HG02973 (cell line): Measurements from ENCODE around the gene C12orf42.
"Not testable (repeated sequence)": the region's sequence is repeated elsewhere in the genome, so short reads cannot be mapped to it uniquely, and the experiment has no call there.

ENCODE experiments used
- ATAC-seq: cut with Tn5 transposase; IDR thresholded peaks from one replicate; pipeline ENCODE4 v1.9.1; 2021; ENCODE audit warnings: moderate library complexity; ENCODE audit not compliant: unreplicated experiment

C12orf42 gene

GRCh38 chr12:103498990-103499389 is 3.2 kb upstream of the C12orf42 start:
- ATAC-seq: no peak

- no peak for ATAC-seq
Measured at GRCh38 chr12:103494734-103495468, 867 bp downstream of the C12orf42 start.

DNA sequence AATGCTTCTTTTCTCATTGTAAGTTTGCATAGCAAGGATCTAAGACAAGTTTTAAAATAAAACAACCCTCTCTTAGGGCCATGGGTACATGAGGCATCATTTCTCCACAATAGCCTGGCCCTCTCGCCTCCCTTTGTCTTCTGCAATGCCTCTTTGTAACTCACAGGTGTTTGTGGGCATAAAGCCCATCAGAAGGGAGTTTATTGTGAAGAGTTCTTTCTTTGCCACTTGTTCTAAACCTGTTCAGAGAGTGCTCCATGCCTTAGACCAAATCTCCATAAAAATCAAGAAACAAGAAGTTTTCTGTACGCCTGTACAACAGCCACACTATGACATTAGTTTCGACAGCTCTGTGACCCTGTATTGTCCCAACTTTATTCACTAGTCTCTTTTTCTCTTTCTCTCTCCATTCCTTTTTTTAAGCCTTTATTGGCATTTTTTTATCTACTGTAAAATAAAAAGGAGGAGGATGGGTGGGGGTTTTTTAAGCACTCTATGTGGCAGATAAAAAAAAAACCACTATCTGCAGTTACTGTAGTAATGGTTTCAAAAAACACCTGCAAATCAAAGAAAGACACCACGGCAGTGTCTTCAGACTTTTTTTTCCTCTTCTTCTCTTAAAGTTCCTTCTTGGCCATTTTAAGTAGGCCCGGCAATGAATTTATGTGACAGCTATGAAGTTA is 1.6 kb downstream of the C12orf42 start:
- no peak for ATAC-seq

DNA sequence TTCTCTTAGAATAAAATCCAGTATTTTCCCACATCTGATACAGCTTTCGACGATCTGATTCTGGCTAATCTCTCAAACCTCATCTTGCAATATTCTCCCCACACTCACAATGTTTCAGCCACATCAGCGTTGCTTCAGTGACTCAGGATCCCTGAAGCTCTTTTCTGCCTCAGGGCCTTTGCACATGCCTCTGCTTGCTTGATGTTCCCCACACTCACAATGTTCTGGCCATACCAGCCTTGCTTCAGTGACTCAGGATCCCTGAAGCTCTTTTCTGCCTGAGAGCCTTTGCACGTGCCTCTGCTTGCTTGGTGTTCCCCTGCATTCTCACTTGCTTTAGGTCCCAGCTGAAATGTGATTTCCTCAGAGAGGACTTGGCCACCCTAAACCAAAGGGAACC is 2.6 kb downstream of the C12orf42 start:
- no peak for ATAC-seq

DNA sequence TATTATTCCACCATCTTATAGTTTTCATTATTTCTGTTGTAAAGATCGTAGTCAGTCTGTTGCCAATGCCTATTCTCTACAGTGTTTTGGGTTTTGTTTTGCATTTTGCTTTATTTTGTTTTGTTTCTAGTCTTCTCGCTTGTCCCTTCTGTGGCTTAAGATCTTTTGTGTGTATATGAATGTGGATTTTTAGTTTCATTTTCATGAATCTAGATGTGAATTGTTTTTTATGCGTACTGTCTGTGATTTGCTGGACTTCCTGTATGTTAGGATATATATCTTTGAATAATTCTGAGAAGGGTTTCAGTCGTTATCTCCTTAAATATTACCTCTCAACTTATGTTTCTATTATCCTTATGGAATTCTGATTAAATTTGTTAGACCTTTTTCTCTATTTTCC is 13.4 kb downstream of the C12orf42 start:
- ATAC-seq: no peak

DNA sequence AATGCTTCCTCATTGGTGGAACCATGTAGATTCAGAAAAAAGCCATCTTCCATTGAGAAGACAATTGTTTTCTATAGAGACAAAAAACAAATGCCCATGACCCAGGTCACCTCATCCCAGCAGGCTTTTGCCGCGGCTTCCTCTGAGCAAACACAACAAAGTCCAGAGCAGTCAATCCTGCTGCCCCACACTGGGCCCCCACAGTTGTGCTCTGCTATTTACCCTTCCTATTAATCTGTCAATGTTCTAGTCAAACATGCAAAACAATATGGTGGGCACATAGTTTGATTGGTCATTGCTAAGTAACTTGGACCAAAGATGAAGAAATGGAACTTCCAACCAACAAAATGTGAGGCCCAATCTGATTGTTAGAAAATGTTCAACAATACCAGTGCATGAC is 20.7 kb downstream of the C12orf42 start:
- ATAC-seq: no peak

DNA sequence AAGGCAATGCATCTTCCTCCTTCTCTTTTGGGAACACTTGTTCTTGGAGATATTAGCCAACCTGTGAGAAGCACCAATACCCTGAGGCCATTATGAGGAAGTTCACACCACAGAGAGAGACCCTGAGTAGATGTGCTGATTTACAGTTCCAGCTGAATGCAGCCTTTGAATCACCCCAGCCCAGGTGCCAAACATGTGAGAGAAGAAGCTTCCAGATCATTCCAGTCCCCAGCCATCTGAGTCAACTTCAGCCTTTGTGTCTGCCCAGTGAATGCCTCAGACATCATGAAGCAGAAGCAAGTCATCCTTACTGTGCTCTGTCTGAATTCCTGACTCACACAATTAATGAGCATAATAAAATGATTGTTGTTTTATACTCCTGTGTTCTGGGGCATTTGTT is 25.1 kb downstream of the C12orf42 start:
- ATAC-seq: no peak

DNA sequence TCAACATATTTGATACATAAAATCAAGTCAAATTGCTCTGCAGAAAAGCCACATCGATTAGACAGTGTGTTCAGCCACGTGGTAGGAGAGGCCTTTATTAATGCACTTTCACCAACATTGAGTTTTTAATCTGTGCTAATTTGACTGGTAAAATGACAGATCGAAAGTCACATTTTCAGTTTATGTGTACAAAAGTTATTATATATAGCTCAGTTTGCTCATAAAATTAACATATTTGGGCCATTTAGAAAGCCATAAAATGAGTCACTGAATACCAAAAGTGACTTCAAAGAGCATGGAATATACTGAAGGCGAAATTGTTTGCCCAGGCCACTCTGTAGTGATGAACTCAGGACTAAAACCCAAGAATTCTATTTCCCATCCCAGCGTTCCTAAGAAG is 26.0 kb downstream of the C12orf42 start:
- ATAC-seq: no peak

DNA sequence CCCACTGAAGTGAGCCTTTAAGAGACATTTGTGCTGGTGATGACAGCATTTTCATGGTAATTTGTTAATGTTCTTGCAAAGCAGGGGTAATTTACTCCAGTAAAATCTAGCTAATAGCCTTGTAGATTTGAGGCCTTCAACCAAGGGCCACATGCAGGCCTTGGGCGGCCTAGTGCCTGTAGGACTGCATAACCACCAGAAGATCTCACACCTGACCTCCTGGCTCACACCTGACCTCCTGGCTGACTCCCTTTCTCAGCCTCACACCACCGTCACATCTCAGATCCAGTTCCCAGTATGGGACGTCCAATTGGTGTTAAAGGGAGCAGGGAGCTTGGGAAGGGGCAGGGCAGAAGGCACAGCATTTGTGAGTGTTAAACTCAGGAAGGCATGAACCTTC is 26.9 kb downstream of the C12orf42 start:
- no peak for ATAC-seq

- peak; percentile 99 for ATAC-seq
Measured at GRCh38 chr12:103462675-103463074, 33.1 kb downstream of the C12orf42 start.

DNA sequence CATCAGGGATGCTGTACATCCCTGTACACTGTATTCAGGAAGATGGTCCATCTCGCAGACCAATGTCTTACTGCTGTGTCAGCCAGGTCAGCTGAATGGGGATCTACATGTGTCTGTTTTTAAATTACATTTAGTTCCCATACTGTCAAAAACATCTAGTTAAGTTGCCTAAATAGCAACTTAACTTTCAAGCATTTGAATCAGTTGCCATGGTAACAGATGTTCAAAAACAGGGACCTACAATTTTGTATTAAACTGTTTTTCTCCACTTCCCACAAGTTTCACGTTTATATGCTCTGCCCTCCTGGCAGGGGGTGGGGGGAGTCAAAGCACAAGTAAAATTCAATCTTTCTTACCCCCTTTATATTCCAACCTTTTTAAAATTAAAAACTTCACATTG is 38.3 kb downstream of the C12orf42 start:
- no peak for ATAC-seq

DNA sequence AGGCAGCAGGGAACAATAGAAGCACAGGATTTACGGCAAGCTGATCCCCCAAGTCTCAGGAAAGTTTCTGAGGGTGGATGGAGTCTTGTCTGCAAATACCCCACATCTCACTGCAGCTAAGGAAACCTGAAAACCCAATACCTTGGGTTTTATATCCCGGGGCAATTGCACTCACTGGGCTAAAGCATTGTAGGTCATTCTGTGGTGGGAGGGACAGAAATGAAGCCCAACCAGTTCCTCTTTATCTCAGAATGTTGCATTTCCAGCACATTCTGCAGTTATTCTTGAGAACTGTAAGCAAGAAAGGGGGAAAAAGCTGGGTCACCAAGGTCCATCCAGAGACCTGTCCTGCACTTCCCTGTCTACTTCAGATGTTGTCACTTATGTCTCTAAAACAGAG is 39.8 kb downstream of the C12orf42 start:
- no peak for ATAC-seq

GRCh38 chr12:103455020-103455763 is 40.6 kb downstream of the C12orf42 start:
- ATAC-seq: peak; percentile 88

DNA sequence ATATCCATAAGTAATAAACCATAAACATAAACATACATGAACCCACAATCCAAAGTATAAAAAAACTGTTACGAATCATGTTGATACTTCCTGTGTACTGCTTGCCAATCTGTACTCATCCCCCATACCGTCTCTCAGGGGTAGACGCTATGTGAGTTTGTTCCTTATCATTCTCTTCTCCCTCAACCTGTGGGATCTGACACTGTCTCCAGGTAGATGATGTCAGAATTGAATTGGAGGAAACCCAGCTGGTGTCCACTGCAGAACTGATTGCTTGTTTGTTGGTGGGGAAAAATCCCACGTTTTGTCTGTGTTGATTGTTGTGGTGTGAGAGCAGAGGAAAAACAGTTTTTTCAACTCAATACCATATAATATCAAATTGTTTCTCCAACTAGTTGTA is 50.8 kb downstream of the C12orf42 start:
- no peak for ATAC-seq

- ATAC-seq: no peak
Measured at GRCh38 chr12:103442822-103443221, 52.9 kb downstream of the C12orf42 start.

GRCh38 chr12:103442182-103442555 is 53.6 kb downstream of the C12orf42 start:
- ATAC-seq: no peak

GRCh38 chr12:103441437-103442181 is 54.2 kb downstream of the C12orf42 start:
- peak; percentile 97 for ATAC-seq

DNA sequence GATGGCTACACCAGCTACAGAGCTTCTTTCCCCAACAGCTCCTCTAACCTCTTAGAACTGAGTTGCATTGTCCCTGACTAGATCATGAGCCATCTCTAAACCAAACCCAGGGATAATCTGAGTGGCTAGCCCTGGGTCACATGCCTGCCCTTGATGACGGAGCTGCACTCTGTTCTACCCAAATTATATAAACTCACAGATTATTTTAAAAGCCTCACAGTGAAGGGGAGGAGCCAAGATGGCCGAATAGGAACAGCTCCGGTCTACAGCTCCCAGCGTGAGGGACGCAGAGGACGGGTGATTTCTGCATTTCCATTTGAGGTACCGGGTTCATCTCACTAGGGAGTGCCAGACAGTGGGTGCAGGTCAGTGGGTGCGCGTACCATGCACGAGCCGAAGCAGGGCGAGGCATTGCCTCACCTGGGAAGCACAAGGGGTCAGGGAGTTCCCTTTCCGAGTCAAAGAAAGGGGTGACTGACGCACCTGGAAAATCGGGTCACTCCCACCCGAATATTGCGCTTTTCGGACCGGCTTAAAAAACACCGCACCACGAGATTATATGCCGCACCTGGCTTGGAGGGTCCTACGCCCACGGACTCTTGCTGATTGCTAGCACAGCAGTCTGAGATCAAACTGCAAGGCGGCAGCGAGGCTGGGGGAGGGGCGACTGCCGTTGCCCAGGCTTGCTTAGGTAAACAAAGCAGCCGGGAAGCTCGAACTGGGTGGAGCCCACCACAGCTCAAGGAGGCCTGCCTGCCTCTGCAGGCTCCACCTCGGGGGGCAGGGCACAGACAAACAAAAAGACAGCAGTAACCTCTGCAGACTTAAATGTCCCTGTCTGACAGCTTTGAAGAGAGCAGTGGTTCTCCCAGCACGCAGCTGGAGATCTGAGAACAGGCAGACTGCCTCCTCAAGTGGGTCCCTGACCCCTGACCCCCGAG is 61.3 kb downstream of the C12orf42 start:
- ATAC-seq: not testable (repeated sequence)

DNA sequence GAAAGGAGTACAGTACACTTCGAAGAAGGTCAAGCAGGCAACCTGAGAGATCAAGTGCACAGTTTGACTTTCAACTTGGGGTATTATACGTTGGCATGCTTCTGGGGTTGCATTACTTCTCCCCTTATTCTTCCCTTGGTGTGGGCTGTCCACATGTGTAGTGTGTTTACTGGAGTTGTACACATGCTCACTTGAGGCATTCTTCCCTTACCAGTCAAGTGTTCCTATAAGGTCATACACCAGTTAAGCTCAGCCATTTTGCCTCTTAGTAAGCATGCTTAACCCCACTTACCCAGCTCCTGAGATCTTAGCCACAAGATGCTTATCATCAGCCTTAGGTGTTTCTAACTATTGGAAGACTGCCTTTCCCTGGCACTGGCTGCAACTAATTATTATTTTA is 63.8 kb downstream of the C12orf42 start:
- ATAC-seq: no peak

- peak; percentile 53 for ATAC-seq
Measured at GRCh38 chr12:103431387-103431786, 64.4 kb downstream of the C12orf42 start.
